ENCODE measurements around the gene JADE2.

GRCh38 chr5:134582281-134582680, 56.8 kb downstream of the JADE2 start:
- TF ChIP-seq POLR2A (IDR thresholded peaks at IDR 0.05; ENCODE audit: low read length): no peak
- TF ChIP-seq FOXS1 (CRISPR knock-in tag; IDR thresholded peaks at IDR 0.05): no peak
- TF ChIP-seq POLR2AphosphoS2 (conservative IDR thresholded peaks at IDR 0.05; ENCODE audit: low read length): no peak
- TF ChIP-seq, protein P1, sequence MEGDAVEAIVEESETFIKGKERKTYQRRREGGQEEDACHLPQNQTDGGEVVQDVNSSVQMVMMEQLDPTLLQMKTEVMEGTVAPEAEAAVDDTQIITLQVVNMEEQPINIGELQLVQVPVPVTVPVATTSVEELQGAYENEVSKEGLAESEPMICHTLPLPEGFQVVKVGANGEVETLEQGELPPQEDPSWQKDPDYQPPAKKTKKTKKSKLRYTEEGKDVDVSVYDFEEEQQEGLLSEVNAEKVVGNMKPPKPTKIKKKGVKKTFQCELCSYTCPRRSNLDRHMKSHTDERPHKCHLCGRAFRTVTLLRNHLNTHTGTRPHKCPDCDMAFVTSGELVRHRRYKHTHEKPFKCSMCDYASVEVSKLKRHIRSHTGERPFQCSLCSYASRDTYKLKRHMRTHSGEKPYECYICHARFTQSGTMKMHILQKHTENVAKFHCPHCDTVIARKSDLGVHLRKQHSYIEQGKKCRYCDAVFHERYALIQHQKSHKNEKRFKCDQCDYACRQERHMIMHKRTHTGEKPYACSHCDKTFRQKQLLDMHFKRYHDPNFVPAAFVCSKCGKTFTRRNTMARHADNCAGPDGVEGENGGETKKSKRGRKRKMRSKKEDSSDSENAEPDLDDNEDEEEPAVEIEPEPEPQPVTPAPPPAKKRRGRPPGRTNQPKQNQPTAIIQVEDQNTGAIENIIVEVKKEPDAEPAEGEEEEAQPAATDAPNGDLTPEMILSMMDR (IDR thresholded peaks at IDR 0.05): no peak
- TF ChIP-seq KDM1A (IDR thresholded peaks at IDR 0.05; ENCODE audit: low read depth): no peak
- TF ChIP-seq MAX (IDR thresholded peaks at IDR 0.05): no peak
- TF ChIP-seq ELK1 (IDR thresholded peaks at IDR 0.05; ENCODE audit: low read depth, low read length): no peak
- no peak for TF ChIP-seq HOXA7 (CRISPR knock-in tag; IDR thresholded peaks at IDR 0.05)
- no peak for TF ChIP-seq E2F6 (IDR thresholded peaks at IDR 0.05; ENCODE audit: borderline replicate concordance, low read depth)

Data from A549 (cell line).